Kidney capillary endothelial cell (primary cell): Measurements from ENCODE around the gene PRPF8.

ENCODE experiments used
- DNase-seq: peaks from one replicate; pipeline ENCODE4 v3.0.0-alpha.2; 2018; ENCODE audit warnings: low spot score

PRPF8 gene

DNA sequence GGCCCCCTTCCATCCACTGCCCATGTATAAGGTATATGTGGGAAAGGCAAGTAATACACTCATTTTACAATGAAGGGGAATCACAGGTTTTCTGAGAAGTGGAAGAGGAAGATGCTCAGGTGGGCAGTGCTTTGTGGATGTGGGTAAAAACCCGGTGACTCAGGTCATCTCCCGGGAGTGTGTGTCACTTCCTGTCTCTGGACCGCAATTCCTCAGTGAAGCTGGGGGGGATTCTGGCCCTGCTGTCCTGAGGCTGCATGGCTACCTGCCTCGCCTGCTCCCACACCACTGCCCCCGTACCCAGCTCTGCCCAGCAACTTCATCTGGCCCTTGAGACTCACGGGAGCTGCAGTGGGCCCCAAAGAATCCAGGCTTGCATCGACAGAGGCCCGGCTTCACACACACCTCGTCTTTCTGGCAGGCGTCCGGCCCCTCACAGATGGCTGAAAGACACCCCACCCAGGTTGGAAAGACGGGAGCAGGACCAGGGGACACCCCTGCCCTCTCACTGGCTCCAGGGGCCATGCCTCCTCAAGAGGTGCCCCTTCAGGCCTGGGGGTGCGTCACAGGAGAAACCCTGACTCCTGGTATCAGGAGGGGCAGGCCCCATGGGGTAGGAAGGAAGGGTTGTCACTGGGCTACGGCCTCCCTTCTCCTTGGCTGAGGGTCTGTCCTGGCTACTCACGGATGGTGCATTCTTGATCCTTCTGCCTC, 40.0 kb downstream of the PRPF8 start:
- peak; percentile 78 for DNase-seq

DNA sequence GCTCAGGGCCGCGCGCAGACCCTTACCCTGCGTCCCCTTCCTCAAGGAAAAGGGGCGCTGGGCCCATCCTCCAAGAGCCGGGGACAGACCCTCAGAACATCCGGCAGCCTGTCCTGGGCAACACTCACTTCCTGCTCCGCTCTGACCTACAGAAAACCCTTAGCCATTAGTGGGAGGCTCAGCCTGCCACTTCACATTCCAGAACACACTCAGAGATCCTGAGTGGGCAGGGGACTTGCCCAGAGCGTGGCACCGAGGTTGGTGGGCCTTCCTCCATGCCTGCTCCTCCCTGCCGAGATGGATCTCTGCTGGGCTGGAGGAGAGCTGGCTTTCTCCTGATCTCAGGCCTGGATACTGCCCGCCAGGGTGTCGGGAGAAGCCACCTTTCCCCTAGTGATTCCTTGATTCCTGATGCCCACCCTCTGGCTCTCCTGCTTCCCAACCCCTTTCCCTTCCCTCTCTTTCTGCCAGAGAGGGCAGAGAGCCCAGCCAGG, 40.6 kb downstream of the PRPF8 start:
- peak; percentile 67 for DNase-seq

DNA sequence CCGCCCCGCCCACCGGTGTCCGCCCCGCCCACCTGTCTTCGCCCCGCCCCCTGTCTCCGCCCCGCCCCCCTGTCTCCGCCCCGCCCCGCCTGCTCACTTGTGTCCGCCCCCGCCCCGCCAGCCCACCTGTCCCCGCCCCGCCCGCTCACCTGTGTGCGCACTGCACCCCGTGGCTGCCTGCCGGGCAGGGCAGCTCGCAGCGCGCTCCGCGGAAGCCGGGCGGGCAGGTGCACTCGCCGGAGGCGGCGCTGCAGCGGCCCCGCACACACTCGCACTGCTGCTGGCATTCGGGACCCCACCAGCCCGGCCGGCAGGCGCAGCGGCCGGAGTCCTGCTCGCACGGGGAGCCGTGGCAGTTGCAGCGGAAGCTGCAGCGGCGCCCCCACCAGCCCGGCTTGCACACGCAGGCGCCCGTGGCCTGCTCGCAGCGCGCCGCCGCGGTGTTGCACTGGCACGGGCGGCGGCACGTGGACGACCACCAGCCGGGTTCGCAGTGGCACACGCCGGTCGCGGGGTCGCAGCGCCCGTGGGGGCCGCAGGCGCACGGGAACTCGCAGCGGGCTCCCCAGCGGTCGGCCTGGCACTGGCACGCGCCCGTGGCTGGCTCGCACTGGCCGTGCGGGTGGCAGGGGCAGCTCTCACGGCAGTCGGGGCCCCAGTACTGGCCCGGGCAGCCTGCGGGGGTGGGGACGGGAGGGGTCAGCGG, 41.2 kb downstream of the PRPF8 start:
- no peak for DNase-seq

DNA sequence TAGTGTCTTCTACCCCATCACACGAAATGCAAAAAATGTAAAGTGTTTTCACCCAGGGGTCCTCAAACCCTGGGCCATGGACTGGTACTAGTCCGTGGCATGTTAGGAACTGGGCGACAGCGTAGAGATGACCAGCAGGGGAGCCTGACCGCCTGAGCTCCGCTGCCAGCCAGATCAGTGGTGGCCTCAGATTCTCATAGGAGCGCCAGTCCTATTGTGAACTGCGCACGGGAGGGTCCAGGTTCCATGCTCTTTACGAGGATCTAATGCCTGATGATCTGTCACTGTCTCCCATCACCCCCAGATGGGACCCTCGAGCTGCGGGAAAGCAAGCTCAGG, 43.6 kb downstream of the PRPF8 start:
- DNase-seq, result no peak

DNA sequence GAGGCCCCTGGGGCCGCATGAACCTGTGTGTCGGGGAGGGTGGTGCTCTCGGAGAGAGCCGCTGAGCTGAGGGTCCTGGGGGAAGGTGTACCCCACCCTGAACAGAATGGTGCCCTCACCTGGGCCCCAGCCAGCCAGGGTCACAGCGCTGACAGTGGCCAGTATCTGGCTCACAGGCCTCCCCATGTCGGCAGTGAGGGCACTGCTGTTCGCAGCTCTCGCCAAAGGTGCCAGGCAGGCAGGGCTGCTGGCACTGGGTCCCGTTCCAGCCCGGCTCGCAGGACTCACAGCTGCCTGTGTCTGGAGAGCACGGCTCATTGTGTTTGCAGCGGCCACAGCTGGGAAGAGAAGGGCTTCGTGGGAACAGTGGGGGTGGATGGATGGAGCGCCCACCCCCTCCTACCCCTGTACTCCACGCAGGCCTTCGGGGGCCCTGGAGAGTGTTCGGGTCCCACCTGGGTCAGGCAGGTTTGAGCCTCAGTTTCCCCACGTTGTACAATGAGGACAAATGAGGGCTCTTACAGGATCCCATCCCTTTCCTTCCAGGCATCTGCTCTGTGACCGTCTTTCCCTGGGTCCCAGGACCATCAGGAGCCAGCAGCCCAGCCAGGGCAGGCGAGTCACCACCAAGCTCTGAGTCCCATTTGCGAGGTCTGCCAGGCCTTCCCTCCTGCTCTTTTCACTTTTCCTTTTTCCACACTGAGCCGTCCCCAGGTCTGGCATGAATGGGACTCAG, 44.2 kb downstream of the PRPF8 start:
- no peak for DNase-seq

DNA sequence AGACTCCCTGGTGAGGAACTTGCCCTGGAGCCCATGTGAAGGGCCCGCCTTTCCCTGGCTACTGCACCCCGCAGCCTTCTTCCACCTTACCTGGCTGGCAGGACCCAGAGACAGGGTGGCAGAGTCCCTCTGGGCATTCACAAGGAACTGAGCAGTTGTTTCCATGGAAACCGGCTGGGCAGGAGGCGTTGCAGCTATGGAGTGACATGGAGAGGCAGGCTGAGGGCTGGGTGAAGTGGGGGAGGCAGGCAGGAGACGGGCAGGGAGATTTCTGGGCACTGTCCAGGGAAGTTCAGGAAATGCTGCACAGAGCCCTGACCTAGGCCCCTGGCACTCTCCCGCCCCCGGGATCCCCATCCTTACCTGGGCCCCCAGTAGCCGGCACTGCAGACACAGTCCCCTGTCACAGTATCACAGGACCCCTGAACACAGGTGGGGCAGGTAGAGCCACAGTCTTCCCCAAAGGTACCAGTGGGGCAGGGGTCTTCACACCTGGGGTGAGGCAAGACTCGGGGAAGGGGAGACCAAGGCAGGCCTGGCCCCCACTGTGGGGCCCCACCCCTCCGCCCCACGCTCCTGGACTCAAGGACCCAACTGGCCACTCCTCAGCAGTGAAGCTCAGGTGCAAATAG, 45.0 kb downstream of the PRPF8 start:
- no peak for DNase-seq

DNA sequence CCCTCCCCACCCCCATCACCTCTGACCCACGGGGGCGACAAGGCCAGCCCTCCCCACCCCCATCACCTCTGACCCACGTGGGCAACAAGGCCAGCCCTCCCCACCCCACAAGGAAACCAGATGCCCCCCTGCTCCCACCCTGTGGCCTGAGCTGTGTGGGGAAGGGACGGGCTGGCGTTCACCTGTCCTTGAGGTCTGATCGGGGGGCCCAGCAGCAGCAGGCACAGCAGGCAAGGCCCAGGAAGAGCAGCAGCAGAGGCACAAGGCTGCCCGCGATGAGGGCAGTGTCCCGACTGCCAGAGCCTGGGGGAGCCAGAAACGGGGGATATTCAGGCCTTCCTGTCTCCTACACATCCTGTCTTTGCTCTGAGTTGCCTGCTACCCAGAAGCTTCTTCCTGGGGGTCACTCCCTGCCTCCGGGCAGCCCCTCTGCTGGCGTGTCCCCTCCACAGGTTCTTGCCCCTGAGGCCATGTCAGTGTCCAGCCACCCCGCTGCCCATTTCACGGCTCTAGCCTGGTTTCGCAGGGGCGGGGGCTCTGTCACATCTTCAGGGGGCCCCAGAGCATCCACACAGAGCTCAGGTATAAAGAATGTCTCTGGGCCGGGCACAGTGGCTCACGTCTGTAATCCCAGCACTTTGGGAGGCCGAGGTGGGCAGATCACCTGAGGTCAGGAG, 45.9 kb downstream of the PRPF8 start:
- DNase-seq, result peak; percentile 21

DNA sequence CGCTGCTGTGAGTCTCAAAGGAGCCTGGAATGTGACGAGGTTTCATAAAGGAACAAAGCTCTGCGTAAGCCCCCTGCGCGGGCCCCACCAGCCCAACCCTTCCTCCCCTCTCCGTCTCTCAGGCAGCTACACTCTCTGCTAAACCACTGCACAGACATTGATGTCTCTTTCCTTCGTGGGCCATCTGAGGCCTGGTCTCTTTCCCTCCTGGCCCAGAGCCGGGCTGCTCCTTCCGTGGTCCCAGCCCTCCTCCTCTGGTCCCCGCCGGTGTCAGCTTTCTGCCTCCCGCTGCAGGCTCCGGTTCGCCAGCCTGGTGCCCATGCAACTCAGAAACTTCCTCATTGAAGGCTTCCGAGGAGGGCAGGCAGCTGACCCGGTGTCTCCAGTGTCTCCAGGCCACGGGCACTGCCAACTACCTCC, 46.5 kb downstream of the PRPF8 start:
- DNase-seq, result no peak

DNA sequence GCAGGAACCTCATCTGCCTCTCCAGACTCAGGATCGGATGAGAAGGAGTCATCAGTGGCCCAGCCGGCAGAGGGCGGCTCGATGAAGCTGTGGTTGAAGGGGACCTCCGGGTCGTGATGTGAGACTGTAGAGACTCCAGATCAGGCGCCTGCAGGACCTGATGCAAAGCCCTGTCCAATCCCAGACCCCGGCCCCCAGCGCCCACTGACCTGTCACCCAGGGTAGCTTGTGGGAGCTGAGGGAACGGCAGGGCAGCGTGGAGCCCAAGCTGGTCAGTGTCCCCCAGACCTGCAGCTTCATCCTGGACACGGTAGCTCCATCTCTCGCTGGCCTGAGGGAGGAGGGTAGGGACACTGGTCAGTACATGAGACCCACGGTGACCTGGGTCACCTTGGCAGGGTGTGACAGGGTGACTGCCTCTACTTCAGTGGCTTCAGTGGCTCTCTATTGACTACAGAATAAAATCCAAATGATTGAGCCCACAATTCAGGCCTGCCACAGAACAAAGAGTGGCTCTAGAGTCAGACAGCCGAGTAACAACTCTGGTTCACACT, 47.9 kb downstream of the PRPF8 start:
- DNase-seq, result no peak

DNA sequence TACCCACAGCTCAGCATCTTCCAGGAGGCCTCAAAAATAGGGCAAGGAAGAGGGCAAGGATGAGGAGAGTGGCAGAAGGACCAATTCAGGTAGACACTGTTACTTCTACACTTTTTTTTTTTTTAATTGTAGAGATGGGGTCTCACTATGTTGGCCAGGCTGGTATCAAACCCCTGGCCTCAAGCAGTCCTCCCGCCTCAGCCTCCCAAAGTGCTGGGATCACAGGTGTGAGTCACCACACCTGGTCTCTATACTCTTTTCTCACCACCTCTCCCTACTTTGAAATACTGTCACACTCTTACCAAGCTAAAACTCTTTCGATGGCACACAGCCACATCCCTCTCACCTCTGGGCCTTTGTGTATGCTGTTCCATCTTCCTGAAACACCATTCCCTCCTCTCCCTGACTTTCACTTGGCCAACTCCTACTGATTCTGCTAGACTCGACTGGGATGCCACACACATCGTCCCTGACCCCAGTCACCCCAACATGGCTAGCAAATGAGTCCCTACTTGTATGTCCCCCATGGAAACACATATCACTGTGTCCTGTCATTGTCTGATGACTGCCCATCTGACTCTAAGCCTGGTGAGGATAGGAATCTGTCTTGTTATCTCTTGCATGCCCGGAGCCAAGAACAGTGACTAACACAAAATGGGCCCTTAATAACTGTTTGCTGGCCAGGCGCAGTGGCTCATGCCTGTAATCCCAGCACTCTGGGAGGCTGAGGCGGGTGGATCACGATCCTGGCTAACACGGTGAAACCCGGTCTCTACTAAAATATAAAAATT, 48.8 kb downstream of the PRPF8 start:
- no peak for DNase-seq

DNA sequence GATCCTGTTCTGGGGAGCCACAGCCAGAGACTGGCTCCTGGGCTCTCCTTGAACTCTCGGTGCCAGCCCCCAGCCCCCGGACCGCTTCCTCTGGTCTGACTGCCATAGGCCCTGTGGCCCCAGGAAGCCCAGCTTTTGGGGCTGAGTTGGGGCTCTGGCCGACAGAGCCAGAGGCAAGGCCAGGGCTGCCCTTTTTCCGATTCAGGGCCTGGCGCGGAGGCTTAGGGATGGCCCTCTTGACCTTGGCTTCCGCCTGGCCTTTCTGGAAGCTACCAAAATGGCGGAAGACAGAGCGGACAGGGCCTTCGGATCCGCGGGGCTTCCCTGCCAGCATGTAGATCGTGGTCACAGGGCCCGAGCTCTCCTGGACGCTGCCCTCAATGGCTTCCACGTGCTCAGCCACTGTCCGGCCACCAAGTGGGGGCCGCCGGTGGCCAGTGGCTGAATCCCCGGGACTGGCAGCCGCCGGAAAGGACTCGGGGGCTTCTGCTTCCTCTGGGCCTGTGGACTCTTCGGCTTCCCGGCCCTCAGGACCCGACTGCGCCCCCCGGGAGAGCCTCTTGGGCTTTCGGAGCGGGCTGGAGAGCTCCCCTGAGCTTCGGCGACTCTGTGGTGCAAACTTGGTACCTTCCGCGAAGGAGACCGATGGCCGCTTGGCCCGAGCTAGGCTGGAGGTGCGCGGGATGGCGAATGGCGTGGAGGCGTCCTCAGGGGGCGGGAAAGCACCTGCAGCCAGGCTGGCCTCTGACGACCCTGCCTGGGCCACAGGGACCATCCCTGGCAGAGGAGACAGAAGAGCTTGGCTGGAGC, 49.6 kb downstream of the PRPF8 start:
- DNase-seq, result no peak

DNA sequence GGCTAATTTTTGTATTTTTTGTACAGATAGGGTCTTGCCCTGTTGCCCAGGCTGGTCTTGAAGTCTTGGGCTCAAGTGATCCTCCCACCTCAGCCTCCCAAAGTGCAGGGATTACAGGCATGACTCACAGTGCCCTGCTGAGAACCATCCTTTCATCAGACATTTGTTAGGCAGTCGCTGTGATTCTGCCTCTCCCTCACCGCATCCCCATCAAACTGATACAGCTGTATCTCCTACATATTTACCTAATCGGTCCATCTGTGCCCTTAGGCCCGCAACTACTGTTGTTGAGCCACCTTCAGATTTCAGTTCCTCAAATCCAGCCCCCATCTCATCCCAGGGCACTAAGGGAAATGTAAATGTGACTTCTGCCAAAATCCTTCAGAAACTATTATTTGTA, 54.0 kb downstream of the PRPF8 start:
- DNase-seq, result no peak

DNA sequence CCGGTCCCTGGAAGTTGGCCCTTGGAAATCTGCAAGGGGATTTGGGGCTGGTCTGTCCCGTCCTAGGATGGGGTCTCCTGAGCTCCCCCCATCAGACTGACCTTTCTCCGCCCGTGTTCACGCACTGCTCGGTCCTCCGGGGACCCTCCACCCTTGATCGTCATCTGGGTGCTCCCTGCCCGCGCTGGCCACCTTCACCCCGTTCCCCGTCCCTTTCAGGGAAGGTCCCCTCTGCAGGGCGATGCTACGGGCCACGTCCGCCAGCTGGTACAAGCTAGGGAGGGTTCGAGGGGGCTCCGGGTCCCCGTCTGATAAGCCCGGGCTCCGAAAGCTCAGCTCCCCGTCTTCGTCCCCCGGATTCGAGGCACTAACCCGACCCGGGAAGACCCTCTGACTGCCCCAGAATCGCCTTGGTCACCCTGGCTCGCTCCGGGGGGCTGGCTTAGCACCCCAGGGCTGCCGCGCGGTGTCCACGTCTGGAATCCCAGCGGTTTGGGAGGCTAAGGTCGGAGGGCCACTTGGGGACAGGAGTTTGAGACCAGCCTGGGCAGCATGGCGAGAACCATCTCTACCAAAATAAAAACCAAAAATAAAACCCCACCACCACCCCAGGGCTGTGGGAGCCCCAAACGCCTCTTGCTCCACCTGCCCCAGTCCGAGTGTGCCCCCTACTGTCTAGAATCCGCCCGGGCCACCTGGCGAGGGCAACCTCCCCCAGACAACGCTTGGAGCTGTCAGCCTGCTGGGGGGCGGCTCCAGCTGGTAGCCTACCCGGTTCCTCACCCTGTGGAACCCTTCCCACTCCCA, 55.0 kb downstream of the PRPF8 start:
- DNase-seq, result peak; percentile 41

DNA sequence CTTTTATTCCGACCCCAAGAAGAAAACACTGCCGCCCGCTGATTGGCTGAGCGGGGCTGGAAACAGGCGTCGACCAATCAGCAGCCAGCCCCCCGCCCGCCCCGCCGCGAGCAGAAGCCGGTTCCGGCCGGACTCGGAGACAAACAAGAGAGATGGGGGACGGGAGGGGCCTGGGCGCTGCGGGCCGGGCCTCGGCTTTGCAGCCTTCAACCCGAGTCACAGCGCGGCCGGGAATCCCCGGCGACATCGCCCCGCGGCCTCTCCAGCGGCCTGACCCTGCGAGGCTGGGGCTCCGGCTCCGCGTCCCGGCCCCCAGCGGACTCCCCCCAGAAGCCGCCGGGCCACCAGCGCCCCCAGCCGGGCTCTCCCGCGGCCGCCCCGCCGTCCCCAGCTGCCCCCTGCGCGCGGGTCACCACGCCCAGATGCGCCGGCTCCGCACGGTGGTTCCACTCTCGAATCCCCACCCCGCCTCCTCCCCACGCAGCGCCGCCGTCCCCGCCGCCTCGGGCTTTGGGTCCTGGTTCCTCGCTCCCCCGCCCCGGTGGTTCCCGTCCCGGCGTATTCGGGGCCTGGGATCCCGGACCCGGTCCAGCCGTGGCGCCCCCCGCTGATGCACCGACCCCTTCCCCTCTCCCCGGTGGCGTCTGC, 55.7 kb downstream of the PRPF8 start:
- peak; percentile 87 for DNase-seq

DNA sequence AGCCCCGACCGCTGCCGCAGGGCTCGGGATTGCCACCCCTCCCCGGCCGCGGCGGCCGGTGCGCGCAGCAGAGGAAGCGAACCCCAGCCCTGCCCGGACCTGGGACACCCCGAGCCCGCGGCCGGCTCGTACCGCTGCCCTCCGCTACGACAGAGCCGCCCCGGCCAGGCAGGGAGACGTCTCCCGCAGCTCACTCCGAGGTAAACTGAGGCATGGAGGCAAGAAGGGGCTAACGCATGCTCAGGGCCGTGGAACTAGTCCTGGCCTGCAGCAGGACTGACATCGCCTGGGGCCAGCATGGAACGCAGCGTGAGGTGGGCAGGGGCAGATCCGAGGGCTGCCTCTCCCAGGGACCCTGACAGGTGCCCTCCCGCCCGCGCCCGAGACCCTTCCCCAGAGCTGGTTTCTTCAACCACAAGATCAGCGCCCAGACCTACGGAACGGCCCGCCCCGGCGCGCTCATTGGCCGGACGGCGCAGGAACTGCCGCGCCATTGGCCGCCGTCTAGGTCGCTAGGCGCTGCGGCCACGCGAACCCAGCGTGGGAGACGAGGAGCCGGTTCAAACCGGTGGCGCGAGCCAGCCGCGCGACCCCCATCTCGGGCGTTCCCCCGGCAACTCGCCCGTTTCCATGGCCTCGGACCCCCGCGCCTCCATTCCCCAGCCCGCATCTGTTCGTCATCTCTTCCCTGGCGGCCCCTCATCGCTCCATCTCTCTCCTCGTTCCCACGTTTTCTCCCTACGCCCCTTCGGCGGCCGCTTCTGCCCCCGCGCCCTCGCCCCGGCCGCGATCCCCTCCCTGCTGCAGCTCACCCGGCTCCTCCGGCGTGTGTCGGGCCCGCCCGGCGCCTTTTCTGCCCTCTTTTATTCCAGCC, 56.4 kb downstream of the PRPF8 start, which contains the start of gene SLC43A2:
Gene SLC43A2 (minus strand): TSS at position 853 of the 874 bp plus-strand sequence. CDS start 960 bp downstream, outside the sequence.
- peak; percentile 62 for DNase-seq

DNA sequence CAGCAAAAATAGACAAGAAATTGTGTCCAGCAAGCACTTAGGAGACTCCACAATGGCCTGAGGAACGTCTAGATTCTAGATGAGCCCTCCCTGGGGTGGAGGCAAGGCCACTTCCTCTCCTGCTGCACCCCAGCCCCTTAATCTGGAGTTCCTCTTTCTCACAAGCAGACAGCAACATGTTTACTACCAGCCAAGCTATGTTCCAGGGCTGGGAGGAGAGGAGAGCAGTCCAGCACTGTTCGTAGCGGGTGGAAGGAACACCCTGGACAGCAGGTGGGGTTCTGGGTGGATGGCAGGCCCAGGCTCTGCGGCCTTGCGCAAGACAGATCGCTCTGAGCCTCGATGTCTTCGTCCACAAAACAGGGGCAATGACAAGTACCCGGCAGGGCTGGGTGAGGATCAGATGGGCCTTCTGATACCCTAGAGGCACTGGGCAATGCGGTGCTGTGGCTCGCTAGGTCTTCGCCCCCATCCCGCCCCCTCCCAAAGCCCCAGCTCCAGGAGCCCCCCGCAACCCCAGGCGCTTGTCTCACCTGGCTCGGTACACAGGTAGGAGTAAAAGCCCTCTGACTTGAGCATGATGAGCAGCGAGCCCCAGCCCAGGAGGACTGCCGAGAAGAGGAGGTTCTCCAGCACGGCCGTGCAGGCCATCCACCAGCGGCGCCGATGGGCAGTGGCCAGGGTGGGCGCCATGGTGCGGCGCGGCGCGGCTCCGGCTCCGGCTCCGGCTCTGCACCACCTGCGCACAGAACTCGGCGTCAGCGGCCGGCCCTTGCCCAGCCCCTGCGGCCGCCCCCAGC, 57.3 kb downstream of the PRPF8 start:
- DNase-seq, result no peak

DNA sequence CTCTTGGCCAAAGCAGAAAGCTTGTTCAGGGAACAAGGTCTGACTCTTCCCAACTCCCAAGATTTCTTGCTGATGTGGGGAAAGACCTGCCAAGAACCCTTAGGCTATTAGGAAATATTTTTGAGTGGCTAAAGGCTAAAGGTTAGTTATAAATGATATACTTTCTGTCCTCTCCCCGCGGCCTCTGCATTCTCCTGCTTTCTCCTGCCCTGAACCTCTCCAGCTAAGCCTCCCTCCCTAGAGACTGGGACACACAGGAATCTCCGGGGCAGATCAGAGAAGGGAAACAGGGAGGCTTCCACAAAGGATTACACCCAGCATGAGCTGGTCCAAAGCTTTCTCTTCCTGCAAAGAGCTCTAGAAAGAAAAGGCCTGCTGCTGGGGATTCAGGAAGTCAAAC, 58.3 kb downstream of the PRPF8 start:
- no peak for DNase-seq
